Peyer's patch (tissue), 4 donors: ENCODE measurements around the gene RNF150. TPM values are rescaled to one million over a fixed set of nuclear protein-coding genes. Genes with fewer than 3 reads are reported as not detected.
"Not testable (repeated sequence)": the region's sequence is repeated elsewhere in the genome, so short reads cannot be mapped to it uniquely, and the experiment has no call there.

Experiments used
- DNase-seq, 3 donors: peaks; one replicate each; pipeline ENCODE4 v3.0.0-alpha.2; 2017 to 2019
- H3K27ac ChIP-seq, 4 donors: fragments of 200-600 bp; sonication (generic); one replicate each; pipeline ENCODE4 v1.5.1; 2016 to 2019
- H3K27me3 ChIP-seq, 2 donors: fragments of 200-600 bp; sonication (generic); one replicate each; pipeline ENCODE4 v1.5.1; 2019
- H3K36me3 ChIP-seq, 3 donors: fragments of 200-600 bp; sonication (generic); one replicate each; pipeline ENCODE4 v1.5.1; 2016 to 2019
- H3K4me1 ChIP-seq, 4 donors: fragments of 200-600 bp; sonication (generic); one replicate each; pipeline ENCODE4 v1.5.1; 2016 to 2019
- H3K4me3 ChIP-seq, 4 donors: fragments of 200-600 bp; sonication (generic); 1 replicate in 3 of 4; 2 replicates in 1 of 4; pipeline ENCODE4 v1.5.1; 2016 to 2019; ENCODE audit warnings: mild to moderate bottlenecking in 1 of 4
- H3K9me3 ChIP-seq, 4 donors: fragments of 200-600 bp; sonication (generic); one replicate each; pipeline ENCODE4 v1.5.1; 2016 to 2019; ENCODE audit warnings: mild to moderate bottlenecking in 1 of 4
- CTCF ChIP-seq, 6 experiments: fragments of 450-650 bp in 4 of 6; fragments of 200-600 bp in 2 of 6; sonication (generic) in 1 of 6; IDR thresholded peaks; one replicate each; pipeline ENCODE4 v1.5.1; 2017 to 2019; ENCODE audit warnings: antibody characterized with exemption in 6 of 6, mild to moderate bottlenecking in 3 of 6, moderate library complexity in 1 of 6
- POLR2A ChIP-seq, 2 donors: fragments of 450-650 bp; IDR thresholded peaks; one replicate each; pipeline ENCODE4 v1.5.1; 2017; ENCODE audit warnings: antibody characterized with exemption in 2 of 2, mild to moderate bottlenecking in 2 of 2, moderate library complexity in 2 of 2
- total RNA-seq, 4 donors: library from RNA; depleted of rRNA; stranded (reverse); fragments of >200 nt; gene quantifications; one replicate each; pipeline ENCODE4 v1.1.0, GENCODE V29; 2016

The RNF150 gene
- total RNA-seq, 4 donors from 2014 or later: 1.2 to 9.9 (median 2.5) TPM

- no peak for TF ChIP-seq POLR2A (IDR thresholded peaks at IDR 0.05)
- no peak for TF ChIP-seq CTCF (IDR thresholded peaks at IDR 0.05)
- Histone ChIP-seq H3K27ac (no peak overlapping the region), H3K36me3 (no peaks in the 10 kb centered on the region), H3K4me1 (no peaks in the 10 kb centered on the region), H3K27me3 (no peaks in the 10 kb centered on the region), H3K4me3 (no peak overlapping the region), H3K9me3 (no peaks in the 10 kb centered on the region)
- DNase-seq: no peak
These were observed 37.4 kb upstream of the RNF150 start for GRCh38 chr4:141170671-141171070.

GRCh38 chr4:141169391-141169790 lies 36.1 kb upstream of the RNF150 start:
- no peaks in the 10 kb centered on the region for H3K4me1 ChIP-seq
- no peaks in the 10 kb centered on the region for H3K27me3 ChIP-seq
- H3K27ac ChIP-seq: no peak overlapping the region
- no peak overlapping the region for H3K4me3 ChIP-seq
- no peaks in the 10 kb centered on the region for H3K9me3 ChIP-seq
- no peak for DNase-seq
- no peaks in the 10 kb centered on the region for H3K36me3 ChIP-seq
- TF ChIP-seq POLR2A (IDR thresholded peaks at IDR 0.05): no peak
- TF ChIP-seq CTCF (IDR thresholded peaks at IDR 0.05): no peak

- not testable (repeated sequence) for H3K4me1 ChIP-seq, H3K27me3 ChIP-seq, DNase-seq, H3K9me3 ChIP-seq, H3K4me3 ChIP-seq, H3K27ac ChIP-seq, H3K36me3 ChIP-seq
These were observed 31.7 kb upstream of the RNF150 start for GRCh38 chr4:141165001-141165400.

GRCh38 chr4:141159027-141159426 lies 25.8 kb upstream of the RNF150 start:
- TF ChIP-seq CTCF (IDR thresholded peaks at IDR 0.05) (no peak), POLR2A (IDR thresholded peaks at IDR 0.05) (no peak)
- no peaks in the 10 kb centered on the region for H3K36me3 ChIP-seq
- no peaks in the 10 kb centered on the region for H3K27me3 ChIP-seq
- H3K27ac ChIP-seq: no peak overlapping the region
- H3K4me1 ChIP-seq: no peaks in the 10 kb centered on the region
- DNase-seq: no peak
- H3K9me3 ChIP-seq: no peaks in the 10 kb centered on the region
- H3K4me3 ChIP-seq: no peak overlapping the region

GRCh38 chr4:141158219-141158618 lies 24.9 kb upstream of the RNF150 start:
- Histone ChIP-seq H3K36me3 (no peaks in the 10 kb centered on the region), H3K4me3 (no peak overlapping the region), H3K27me3 (no peaks in the 10 kb centered on the region), H3K4me1 (no peaks in the 10 kb centered on the region), H3K27ac (no peak overlapping the region), H3K9me3 (no peaks in the 10 kb centered on the region)
- DNase-seq: no peak
- TF ChIP-seq CTCF (IDR thresholded peaks at IDR 0.05) (peak in 5 of 6 experiments; percentile 6 to 42 (median 32)), POLR2A (IDR thresholded peaks at IDR 0.05) (no peak)

GRCh38 chr4:141155586-141155985 lies 22.3 kb upstream of the RNF150 start:
- Histone ChIP-seq H3K4me3 (no peak overlapping the region), H3K9me3 (no peaks in the 10 kb centered on the region), H3K4me1 (no peaks in the 10 kb centered on the region), H3K27ac (no peak overlapping the region), H3K36me3 (no peaks in the 10 kb centered on the region), H3K27me3 (no peaks in the 10 kb centered on the region)
- DNase-seq: no peak
- no peak for TF ChIP-seq CTCF (IDR thresholded peaks at IDR 0.05)
- TF ChIP-seq POLR2A (IDR thresholded peaks at IDR 0.05): no peak
